ENCODE data around the gene TMEM200A. TPM values are rescaled to one million over a fixed set of nuclear protein-coding genes. Genes with fewer than 3 reads are reported as not detected.

The TMEM200A gene
- total RNA-seq, 1 donor from 2014 or later, result 21.4 TPM

DNA sequence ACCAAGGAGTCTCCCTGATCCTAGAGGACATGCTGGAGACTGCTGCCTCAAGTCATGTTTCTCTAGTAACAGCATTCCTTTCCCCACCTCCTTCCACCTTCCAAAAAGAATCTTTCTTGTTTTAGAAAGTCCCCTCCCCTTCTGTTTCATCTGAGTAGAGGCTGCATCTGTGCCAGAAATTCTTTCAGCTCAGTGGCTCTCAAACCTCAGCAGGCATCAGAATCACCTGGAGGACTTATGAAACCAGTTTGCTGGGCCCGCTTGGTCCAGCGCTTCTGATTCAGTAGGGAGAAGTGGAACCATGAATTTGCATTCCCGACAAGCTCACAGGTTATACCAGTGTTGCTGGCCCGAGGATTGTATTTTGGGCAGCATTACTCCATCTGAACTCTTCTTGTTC, 55.1 kb downstream of the TMEM200A start:
- no peak overlapping the region for H3K9ac ChIP-seq (ENCODE audit: low read depth in 1 of 3, low read length in 3 of 3)
- no peaks in the 10 kb centered on the region for H3K36me3 ChIP-seq (ENCODE audit: control insufficient read depth in 3 of 3, insufficient read depth in 3 of 3, low read length in 3 of 3)
- no peaks in the 10 kb centered on the region for H3K27me3 ChIP-seq (ENCODE audit: control insufficient read depth in 3 of 3, insufficient read depth in 3 of 3, low read length in 3 of 3)
- no peak overlapping the region for H3K4me3 ChIP-seq (ENCODE audit: low read length in 3 of 3)
- H3K27ac ChIP-seq (ENCODE audit: low read depth, low read length), result no peak overlapping the region
- H3K4me1 ChIP-seq (ENCODE audit: control insufficient read depth in 3 of 3, insufficient read depth in 3 of 3, low read length in 3 of 3), result no peaks in the 10 kb centered on the region
- no peaks in the 10 kb centered on the region for H3K9me3 ChIP-seq (ENCODE audit: control insufficient read depth in 3 of 3, low read length in 3 of 3)

DNA sequence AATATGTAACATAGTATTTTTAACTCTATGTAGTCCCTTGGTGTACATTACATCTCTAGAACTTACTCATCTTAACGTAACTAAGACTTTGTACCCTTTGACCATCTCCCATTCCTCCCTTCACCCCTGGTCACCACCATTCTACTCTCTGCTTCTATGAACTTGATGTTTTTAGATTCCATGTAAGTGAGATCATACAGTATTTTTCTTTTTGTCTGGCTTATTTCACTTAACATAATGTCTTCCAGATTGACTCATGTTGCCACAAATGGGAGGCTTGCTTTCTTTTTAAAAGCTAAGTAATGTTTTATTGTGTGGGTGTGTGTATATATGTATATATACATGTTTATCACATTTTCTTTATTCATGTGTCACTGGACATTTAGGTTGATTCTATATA, 55.8 kb downstream of the TMEM200A start:
- Histone ChIP-seq H3K9ac (ENCODE audit: low read depth in 1 of 3, low read length in 3 of 3) (no peak overlapping the region), H3K27ac (ENCODE audit: low read depth, low read length) (no peak overlapping the region), H3K9me3 (ENCODE audit: control insufficient read depth in 3 of 3, low read length in 3 of 3) (no peaks in the 10 kb centered on the region), H3K4me3 (ENCODE audit: low read length in 3 of 3) (no peak overlapping the region), H3K27me3 (ENCODE audit: control insufficient read depth in 3 of 3, insufficient read depth in 3 of 3, low read length in 3 of 3) (no peaks in the 10 kb centered on the region), H3K36me3 (ENCODE audit: control insufficient read depth in 3 of 3, insufficient read depth in 3 of 3, low read length in 3 of 3) (no peaks in the 10 kb centered on the region), H3K4me1 (ENCODE audit: control insufficient read depth in 3 of 3, insufficient read depth in 3 of 3, low read length in 3 of 3) (no peaks in the 10 kb centered on the region)

DNA sequence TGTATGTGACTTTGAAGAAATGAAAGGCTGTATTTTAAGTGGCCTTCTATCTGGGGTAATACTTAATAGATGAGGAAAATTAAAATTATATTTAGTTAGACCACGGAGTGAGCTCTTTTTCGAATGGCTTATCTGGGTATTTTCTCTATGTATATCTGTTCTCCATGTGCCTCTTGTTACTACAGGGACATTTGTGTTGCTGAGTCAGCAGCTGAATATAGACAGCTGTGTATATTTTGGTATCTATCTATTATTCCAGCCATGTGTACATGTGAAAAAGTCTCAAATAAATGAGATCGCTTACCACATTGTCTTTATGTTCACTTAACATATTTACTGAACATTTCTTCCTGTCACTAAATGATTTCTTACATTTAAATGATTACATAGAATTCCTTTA, 57.2 kb downstream of the TMEM200A start:
- Histone ChIP-seq H3K36me3 (ENCODE audit: control insufficient read depth in 3 of 3, insufficient read depth in 3 of 3, low read length in 3 of 3) (no peaks in the 10 kb centered on the region), H3K4me1 (ENCODE audit: control insufficient read depth in 3 of 3, insufficient read depth in 3 of 3, low read length in 3 of 3) (no peaks in the 10 kb centered on the region), H3K27ac (ENCODE audit: low read depth, low read length) (no peak overlapping the region), H3K27me3 (ENCODE audit: control insufficient read depth in 3 of 3, insufficient read depth in 3 of 3, low read length in 3 of 3) (no peaks in the 10 kb centered on the region), H3K4me3 (ENCODE audit: low read length in 3 of 3) (no peak overlapping the region), H3K9me3 (ENCODE audit: control insufficient read depth in 3 of 3, low read length in 3 of 3) (no peaks in the 10 kb centered on the region), H3K9ac (ENCODE audit: low read depth in 1 of 3, low read length in 3 of 3) (no peak overlapping the region)

DNA sequence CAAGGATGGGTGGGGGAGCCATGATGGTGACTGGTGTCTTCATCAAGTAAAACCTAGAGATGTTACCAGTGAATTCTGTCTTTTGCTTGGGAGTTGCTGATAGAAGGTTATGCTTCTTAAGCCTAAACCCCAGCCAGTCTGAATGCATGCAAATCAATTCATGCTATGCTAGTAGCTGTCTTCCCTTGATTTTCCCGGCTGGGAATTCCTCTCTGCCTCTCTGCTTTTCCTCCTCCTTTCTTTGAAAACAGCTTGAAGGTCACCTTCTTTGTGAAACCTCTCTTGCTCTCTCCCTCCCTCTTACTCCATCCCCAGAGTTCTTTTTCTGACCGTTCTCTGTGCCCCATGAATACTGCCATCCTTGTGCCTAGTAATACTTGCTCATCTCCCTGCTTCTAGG, 58.9 kb downstream of the TMEM200A start:
- no peak overlapping the region for H3K4me3 ChIP-seq (ENCODE audit: low read length in 3 of 3)
- no peak overlapping the region for H3K9ac ChIP-seq (ENCODE audit: low read depth in 1 of 3, low read length in 3 of 3)
- no peaks in the 10 kb centered on the region for H3K9me3 ChIP-seq (ENCODE audit: control insufficient read depth in 3 of 3, low read length in 3 of 3)
- H3K4me1 ChIP-seq (ENCODE audit: control insufficient read depth in 3 of 3, insufficient read depth in 3 of 3, low read length in 3 of 3), result no peaks in the 10 kb centered on the region
- no peak overlapping the region for H3K27ac ChIP-seq (ENCODE audit: low read depth, low read length)
- no peaks in the 10 kb centered on the region for H3K36me3 ChIP-seq (ENCODE audit: control insufficient read depth in 3 of 3, insufficient read depth in 3 of 3, low read length in 3 of 3)
- no peaks in the 10 kb centered on the region for H3K27me3 ChIP-seq (ENCODE audit: control insufficient read depth in 3 of 3, insufficient read depth in 3 of 3, low read length in 3 of 3)

DNA sequence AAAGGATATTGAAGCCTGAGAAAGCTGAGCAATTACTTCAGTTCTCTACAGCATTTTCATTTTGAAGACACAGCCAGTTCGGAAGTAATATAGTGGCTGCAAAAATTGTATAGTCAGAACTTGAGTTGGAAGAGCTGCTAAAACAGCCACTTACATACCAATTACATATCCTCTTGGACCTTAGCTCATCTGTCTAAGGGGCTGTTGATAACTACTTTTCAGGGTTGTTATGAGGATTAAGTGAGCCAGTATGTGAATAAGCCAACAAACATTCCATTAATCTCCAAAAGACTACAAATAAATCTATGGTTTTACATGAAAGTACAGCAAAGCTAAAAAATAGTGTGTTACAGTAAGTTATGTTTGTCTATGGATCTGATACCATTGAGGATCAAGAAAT, 59.7 kb downstream of the TMEM200A start:
- no peaks in the 10 kb centered on the region for H3K9me3 ChIP-seq (ENCODE audit: control insufficient read depth in 3 of 3, low read length in 3 of 3)
- no peak overlapping the region for H3K4me3 ChIP-seq (ENCODE audit: low read length in 3 of 3)
- no peaks in the 10 kb centered on the region for H3K27me3 ChIP-seq (ENCODE audit: control insufficient read depth in 3 of 3, insufficient read depth in 3 of 3, low read length in 3 of 3)
- H3K27ac ChIP-seq (ENCODE audit: low read depth, low read length), result no peak overlapping the region
- H3K9ac ChIP-seq (ENCODE audit: low read depth in 1 of 3, low read length in 3 of 3), result no peak overlapping the region
- no peaks in the 10 kb centered on the region for H3K36me3 ChIP-seq (ENCODE audit: control insufficient read depth in 3 of 3, insufficient read depth in 3 of 3, low read length in 3 of 3)
- no peaks in the 10 kb centered on the region for H3K4me1 ChIP-seq (ENCODE audit: control insufficient read depth in 3 of 3, insufficient read depth in 3 of 3, low read length in 3 of 3)

DNA sequence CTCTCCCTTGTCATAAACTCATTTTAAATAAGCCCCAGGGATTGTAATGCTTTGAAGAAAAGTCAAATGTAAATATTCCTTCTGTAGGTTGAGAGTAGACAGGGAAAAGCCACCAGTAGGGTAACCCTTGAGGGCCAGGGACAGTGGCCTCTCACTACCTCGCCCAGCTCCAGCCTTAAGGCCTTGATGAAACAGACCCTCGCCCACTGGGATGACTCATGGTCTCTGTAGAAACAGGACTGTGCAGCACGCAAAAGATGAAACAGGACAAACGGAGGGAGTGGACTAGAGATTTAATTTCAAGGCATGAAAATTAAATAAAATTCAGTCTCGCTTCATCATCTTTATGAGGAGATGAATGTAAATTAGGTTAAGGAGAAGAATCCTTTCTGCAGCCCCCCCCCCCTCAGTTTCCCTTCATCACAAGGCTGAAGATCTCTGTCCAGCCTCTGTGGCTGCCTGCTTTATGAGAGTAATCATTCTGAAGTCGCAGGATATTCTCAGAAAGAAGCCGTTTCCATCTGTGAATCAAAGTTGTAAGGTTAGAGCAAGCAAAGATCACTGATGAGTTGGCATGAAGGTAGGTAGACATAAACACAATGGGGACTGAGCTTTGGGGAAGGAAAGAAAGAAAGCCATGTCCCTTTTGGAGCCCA, 60.4 kb downstream of the TMEM200A start:
- Histone ChIP-seq H3K27me3 (ENCODE audit: control insufficient read depth in 3 of 3, insufficient read depth in 3 of 3, low read length in 3 of 3) (no peaks in the 10 kb centered on the region), H3K4me3 (ENCODE audit: low read length in 3 of 3) (no peak overlapping the region), H3K4me1 (ENCODE audit: control insufficient read depth in 3 of 3, insufficient read depth in 3 of 3, low read length in 3 of 3) (no peaks in the 10 kb centered on the region), H3K36me3 (ENCODE audit: control insufficient read depth in 3 of 3, insufficient read depth in 3 of 3, low read length in 3 of 3) (no peaks in the 10 kb centered on the region), H3K27ac (ENCODE audit: low read depth, low read length) (no peak overlapping the region), H3K9me3 (ENCODE audit: control insufficient read depth in 3 of 3, low read length in 3 of 3) (no peaks in the 10 kb centered on the region), H3K9ac (ENCODE audit: low read depth in 1 of 3, low read length in 3 of 3) (no peak overlapping the region)

DNA sequence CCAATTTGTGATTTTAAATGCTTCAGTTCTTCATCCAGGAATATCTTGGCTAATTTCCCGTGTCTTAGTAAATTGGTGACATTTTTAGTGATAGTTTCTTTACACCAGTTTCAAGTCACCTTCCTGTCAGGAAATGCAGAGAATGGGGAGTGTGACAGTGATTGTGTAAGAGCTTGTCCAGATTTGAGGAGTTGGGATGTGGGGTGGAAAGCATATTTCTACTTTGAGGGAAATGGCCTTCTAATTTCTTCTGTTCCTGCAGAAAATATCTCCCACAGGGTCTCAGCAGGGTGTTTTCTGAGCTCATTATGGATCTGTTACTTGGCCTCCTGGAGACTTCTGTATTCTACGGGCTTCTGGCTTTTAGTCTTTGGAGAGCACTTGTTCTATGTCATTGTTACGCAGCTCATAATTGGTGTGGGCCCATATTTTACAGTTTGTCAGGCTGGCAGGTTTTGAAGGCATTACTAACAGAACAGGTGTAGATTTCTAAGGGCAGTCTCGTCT, 65.6 kb downstream of the TMEM200A start:
- Histone ChIP-seq H3K9me3 (ENCODE audit: control insufficient read depth in 3 of 3, low read length in 3 of 3) (no peaks in the 10 kb centered on the region), H3K4me1 (ENCODE audit: control insufficient read depth in 3 of 3, insufficient read depth in 3 of 3, low read length in 3 of 3) (no peaks in the 10 kb centered on the region), H3K36me3 (ENCODE audit: control insufficient read depth in 3 of 3, insufficient read depth in 3 of 3, low read length in 3 of 3) (no peaks in the 10 kb centered on the region), H3K27ac (ENCODE audit: low read depth, low read length) (no peak overlapping the region), H3K27me3 (ENCODE audit: control insufficient read depth in 3 of 3, insufficient read depth in 3 of 3, low read length in 3 of 3) (no peaks in the 10 kb centered on the region), H3K9ac (ENCODE audit: low read depth in 1 of 3, low read length in 3 of 3) (no peak overlapping the region), H3K4me3 (ENCODE audit: low read length in 3 of 3) (no peak overlapping the region)

DNA sequence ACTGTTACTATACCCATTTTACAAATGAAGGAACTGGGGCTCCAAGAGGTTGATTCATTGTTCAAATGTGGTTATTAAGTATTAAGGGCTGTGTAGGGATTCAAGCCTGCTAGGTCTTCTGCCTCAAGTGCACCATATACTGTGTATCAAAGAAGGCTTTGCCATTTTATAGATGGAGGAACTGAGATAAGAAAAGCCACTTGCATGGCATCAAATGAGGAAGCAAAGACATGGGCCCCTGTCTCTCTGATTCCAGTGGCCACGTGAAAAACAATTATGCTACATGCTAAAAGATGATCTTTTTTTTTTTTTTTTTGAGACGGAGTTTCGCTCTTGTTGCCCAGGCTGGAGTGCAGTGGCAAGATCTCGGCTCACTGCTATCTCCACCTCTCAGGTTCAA, 67.0 kb downstream of the TMEM200A start:
- no peaks in the 10 kb centered on the region for H3K27me3 ChIP-seq (ENCODE audit: control insufficient read depth in 3 of 3, insufficient read depth in 3 of 3, low read length in 3 of 3)
- no peak overlapping the region for H3K9ac ChIP-seq (ENCODE audit: low read depth in 1 of 3, low read length in 3 of 3)
- no peaks in the 10 kb centered on the region for H3K36me3 ChIP-seq (ENCODE audit: control insufficient read depth in 3 of 3, insufficient read depth in 3 of 3, low read length in 3 of 3)
- no peak overlapping the region for H3K27ac ChIP-seq (ENCODE audit: low read depth, low read length)
- no peaks in the 10 kb centered on the region for H3K9me3 ChIP-seq (ENCODE audit: control insufficient read depth in 3 of 3, low read length in 3 of 3)
- no peak overlapping the region for H3K4me3 ChIP-seq (ENCODE audit: low read length in 3 of 3)
- no peaks in the 10 kb centered on the region for H3K4me1 ChIP-seq (ENCODE audit: control insufficient read depth in 3 of 3, insufficient read depth in 3 of 3, low read length in 3 of 3)

DNA sequence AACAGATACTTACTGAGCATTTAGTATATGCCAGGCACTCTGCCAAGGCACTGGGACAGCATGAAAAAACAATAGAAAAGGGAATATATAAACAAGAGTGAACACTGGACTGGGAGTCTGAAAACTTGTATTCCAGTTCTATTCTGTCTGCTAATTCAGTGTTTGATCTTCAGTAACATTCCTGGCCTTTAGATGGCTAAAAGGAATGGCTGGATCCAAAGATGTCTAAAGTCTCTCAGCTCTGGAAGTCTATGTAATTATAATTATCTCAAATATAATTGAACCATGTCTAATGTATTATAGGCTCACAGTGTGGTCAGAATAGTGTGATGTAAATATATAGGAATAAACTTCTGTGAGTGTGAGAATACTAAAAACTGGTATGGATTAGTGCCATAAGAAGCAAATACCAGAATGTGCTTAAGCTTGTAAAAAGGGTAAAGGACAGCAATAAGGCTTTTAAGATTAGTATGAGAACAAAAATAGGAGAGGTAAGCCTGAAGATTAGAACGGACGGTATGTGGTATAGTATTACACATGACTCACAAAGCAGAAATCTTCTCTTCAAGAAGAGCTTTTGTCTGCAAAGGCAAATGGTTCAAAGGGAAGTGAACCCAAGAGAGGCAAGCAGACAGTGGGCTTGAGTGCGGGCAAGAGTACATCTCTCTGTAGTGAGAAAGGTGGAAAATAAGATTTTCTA, 68.5 kb downstream of the TMEM200A start:
- H3K4me1 ChIP-seq (ENCODE audit: control insufficient read depth in 3 of 3, insufficient read depth in 3 of 3, low read length in 3 of 3), result no peaks in the 10 kb centered on the region
- H3K27me3 ChIP-seq (ENCODE audit: control insufficient read depth in 3 of 3, insufficient read depth in 3 of 3, low read length in 3 of 3), result no peaks in the 10 kb centered on the region
- H3K36me3 ChIP-seq (ENCODE audit: control insufficient read depth in 3 of 3, insufficient read depth in 3 of 3, low read length in 3 of 3), result no peaks in the 10 kb centered on the region
- H3K9ac ChIP-seq (ENCODE audit: low read depth in 1 of 3, low read length in 3 of 3), result no peak overlapping the region
- H3K9me3 ChIP-seq (ENCODE audit: control insufficient read depth in 3 of 3, low read length in 3 of 3), result no peaks in the 10 kb centered on the region
- H3K27ac ChIP-seq (ENCODE audit: low read depth, low read length), result no peak overlapping the region
- H3K4me3 ChIP-seq (ENCODE audit: low read length in 3 of 3), result no peak overlapping the region

DNA sequence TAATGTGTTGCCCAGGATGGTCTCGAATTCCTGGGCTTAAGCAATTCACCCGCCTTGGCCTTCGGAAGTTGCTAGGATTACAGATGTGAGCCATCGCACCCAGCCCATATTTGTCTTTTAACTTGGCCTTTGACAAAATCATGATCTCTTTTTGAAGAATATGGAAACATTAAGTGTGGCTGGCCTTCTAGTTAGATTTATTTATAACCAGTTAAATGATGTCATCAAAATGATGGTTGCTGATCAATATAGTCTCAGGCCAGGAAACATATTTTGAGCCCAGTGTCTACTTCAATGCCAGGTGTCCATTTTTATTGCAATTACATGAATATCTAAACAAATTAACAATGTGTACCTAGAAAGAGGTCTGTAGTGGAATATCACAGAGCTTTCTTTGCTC, 69.4 kb downstream of the TMEM200A start:
- Histone ChIP-seq H3K27me3 (ENCODE audit: control insufficient read depth in 3 of 3, insufficient read depth in 3 of 3, low read length in 3 of 3) (no peaks in the 10 kb centered on the region), H3K9me3 (ENCODE audit: control insufficient read depth in 3 of 3, low read length in 3 of 3) (no peaks in the 10 kb centered on the region), H3K27ac (ENCODE audit: low read depth, low read length) (no peak overlapping the region), H3K36me3 (ENCODE audit: control insufficient read depth in 3 of 3, insufficient read depth in 3 of 3, low read length in 3 of 3) (no peaks in the 10 kb centered on the region), H3K9ac (ENCODE audit: low read depth in 1 of 3, low read length in 3 of 3) (no peak overlapping the region), H3K4me1 (ENCODE audit: control insufficient read depth in 3 of 3, insufficient read depth in 3 of 3, low read length in 3 of 3) (no peaks in the 10 kb centered on the region), H3K4me3 (ENCODE audit: low read length in 3 of 3) (no peak overlapping the region)

Measured in skeletal muscle tissue (tissue), 4 donors.